Right ventricle myocardium inferior (tissue), 1 donor: ENCODE results near the gene WDCP. TPM values are rescaled to one million over a fixed set of nuclear protein-coding genes. Genes with fewer than 3 reads are reported as not detected.
"Not testable (repeated sequence)": the region's sequence is repeated elsewhere in the genome, so short reads cannot be mapped to it uniquely, and the experiment has no call there.

Source experiments
- ATAC-seq: fragments of 200-7000 bp; cut with Tn5 transposase; one replicate; pipeline ENCODE4 v1.9.1; 2020; ENCODE audit warnings: mild to moderate bottlenecking, moderate library complexity
- DNase-seq: peaks from one replicate; pipeline ENCODE4 v3.0.0; 2021; ENCODE audit errors: missing footprints
- intact Hi-C: fragments of 100-400 bp; cut with DNase I; formaldehyde crosslinking; loops from one replicate; pipeline ENCODE4 v1.11.0; 2022
- long read RNA-seq: library from polyadenylated mRNA; unstranded; transcript quantifications from one replicate; pipeline ENCODE4 v2.0.0, GENCODE V29; 2021
- total RNA-seq: library from RNA; stranded (reverse); fragmentation: NEBNext Ultra II Directional; extraction: Animal tissue kit (Norgen Biotek cat#: 25700); gene quantifications from one replicate; pipeline ENCODE4 v1.2.1, GENCODE V29; 2021
- donor health status: DM: no; HTN: yes; CAD: no; lungs with severe emphysema.

Gene WDCP
- total RNA-seq = 8.1 TPM
- long read RNA-seq, partial matches to known transcripts = 1 of 5 reads
- long read RNA-seq, other reads (novel, unspliced or antisense) = 0 of 5 reads

- DNase-seq = peak; percentile 96
- ATAC-seq = peak; percentile 99
- intact Hi-C loops = loop anchor here (1.0 to 2.0 kb wide), 2 partner anchors 29 to 106 kb away; partner anchors contain the start of genes SF3B6 and UBXN2A
Measured at GRCh38 chr2:24046930-24047702, at the start of gene WDCP. WDCP (minus strand) TSS chr2:24047391; CDS start chr2:24039494, 7,897 bp downstream.

GRCh38 chr2:24095171-24095677 lies 48.0 kb upstream of the WDCP start:
- ATAC-seq, intact Hi-C loops, DNase-seq: not testable (repeated sequence)

- DNase-seq, ATAC-seq, intact Hi-C loops: not testable (repeated sequence)
Measured at GRCh38 chr2:24093270-24093669, 46.1 kb upstream of the WDCP start.

- intact Hi-C loops = no loop called here
- ATAC-seq (no peak), DNase-seq (no peak)
Measured at GRCh38 chr2:24088821-24089359, 41.7 kb upstream of the WDCP start.

GRCh38 chr2:24087032-24087431 lies 39.8 kb upstream of the WDCP start:
- intact Hi-C loops = no loop called here
- no peak for DNase-seq
- ATAC-seq = no peak

GRCh38 chr2:24086241-24086640 lies 39.0 kb upstream of the WDCP start:
- ATAC-seq = no peak
- intact Hi-C loops = no loop called here

GRCh38 chr2:24085200-24085489 lies 38.0 kb upstream of the WDCP start:
- DNase-seq = no peak
- intact Hi-C loops = no loop called here
- no peak for ATAC-seq

More at GRCh38 chr2:24086241-24086640, 39.0 kb upstream of the WDCP start:
- DNase-seq = no peak

- DNase-seq = peak; percentile 94
- intact Hi-C loops = loop anchor here (5.0 kb wide), 1 partner anchor 262 kb away; no protein-coding TSS in a partner anchor
- peak; percentile 97 for ATAC-seq
Measured at GRCh38 chr2:24084386-24085199, 37.4 kb upstream of the WDCP start, which contains the start of gene TP53I3. TP53I3 (minus strand) TSS chr2:24084834; CDS start chr2:24084326, 508 bp downstream.

GRCh38 chr2:24083567-24084385 lies 36.6 kb upstream of the WDCP start:
- DNase-seq (no peak), ATAC-seq (peak; percentile 67)
- intact Hi-C loops = loop anchor here (5.0 kb wide), 1 partner anchor 261 kb away; no protein-coding TSS in a partner anchor

- no peak for DNase-seq
- ATAC-seq = no peak
- intact Hi-C loops = loop anchor here (5.0 kb wide), 1 partner anchor 261 kb away; no protein-coding TSS in a partner anchor
Measured at GRCh38 chr2:24082787-24083566, 35.8 kb upstream of the WDCP start.

GRCh38 chr2:24080701-24081100 lies 33.5 kb upstream of the WDCP start:
- intact Hi-C loops = loop anchor here (5.0 kb wide), 1 partner anchor 258 kb away; no protein-coding TSS in a partner anchor
- ATAC-seq = no peak
- DNase-seq = no peak

- ATAC-seq (no peak), DNase-seq (no peak)
- intact Hi-C loops = loop anchor here (2.0 kb wide), 1 partner anchor 151 kb away; the partner anchor contains the start of gene ATAD2B
Measured at GRCh38 chr2:24077879-24078278, 30.7 kb upstream of the WDCP start.

- ATAC-seq = peak; percentile 0
- intact Hi-C loops = loop anchor here (2.0 kb wide), 1 partner anchor 151 kb away; the partner anchor contains the start of gene ATAD2B
- DNase-seq = no peak
Measured at GRCh38 chr2:24077535-24077877, 30.3 kb upstream of the WDCP start.

GRCh38 chr2:24076849-24077534 lies 29.8 kb upstream of the WDCP start:
- DNase-seq (no peak), ATAC-seq (peak; percentile 6)
- intact Hi-C loops = loop anchor here (1.0 to 2.0 kb wide), 2 partner anchors 30 to 150 kb away; partner anchors contain the start of genes ATAD2B and WDCP

GRCh38 chr2:24075915-24076848 lies 29.0 kb upstream of the WDCP start, which contains the start of gene SF3B6:
SF3B6 (minus strand) TSS chr2:24076326; CDS start chr2:24076229, 97 bp downstream.
- DNase-seq (peak; percentile 98), ATAC-seq (peak; percentile 97)
- intact Hi-C loops = loop anchor here (1.0 to 2.0 kb wide), 2 partner anchors 29 to 149 kb away; partner anchors contain the start of genes ATAD2B and WDCP
